Breast epithelium (tissue), 4 donors: ENCODE measurements around the gene PTGR3. TPM values are rescaled to one million over a fixed set of nuclear protein-coding genes. Genes with fewer than 3 reads are reported as not detected.

Experiments
- DNase-seq, 2 donors: peaks; one replicate each; pipeline ENCODE4 v3.0.0-alpha.2; 2019; ENCODE audit warnings: low spot score in 2 of 2
- H3K27ac ChIP-seq, 2 donors: fragments of 200-600 bp; sonication (generic) in 1 of 2; one replicate each; pipeline ENCODE4 v1.5.1; 2016 to 2019; ENCODE audit warnings: mild to moderate bottlenecking in 1 of 2
- H3K27me3 ChIP-seq, 2 donors: fragments of 200-600 bp; sonication (generic) in 1 of 2; one replicate each; pipeline versions ENCODE4 v1.5.1 to v1.6.0; 2017 to 2019; ENCODE audit warnings: control low read depth in 1 of 2, mild to moderate bottlenecking in 1 of 2
- H3K36me3 ChIP-seq: fragments of 200-600 bp; one replicate; pipeline ENCODE4 v1.5.1; 2019
- H3K4me1 ChIP-seq, 2 donors: fragments of 200-600 bp; sonication (generic); one replicate each; pipeline ENCODE4 v1.5.1; 2016 to 2019; ENCODE audit warnings: control low read depth in 1 of 2
- H3K4me3 ChIP-seq, 3 donors: fragments of 200-600 bp; sonication (generic); 1 replicate in 2 of 3; 2 replicates in 1 of 3; pipeline ENCODE4 v1.5.1; 2016 to 2019; ENCODE audit warnings: mild to moderate bottlenecking in 3 of 3, moderate library complexity in 2 of 3
- H3K9me3 ChIP-seq, 2 donors: fragments of 200-600 bp; sonication (generic) in 1 of 2; one replicate each; pipeline ENCODE4 v1.5.1; 2016 to 2019; ENCODE audit warnings: control low read depth in 1 of 2
- CTCF ChIP-seq, 3 donors: fragments of 450-650 bp; IDR thresholded peaks; one replicate each; pipeline ENCODE4 v1.5.1; 2016 to 2017; ENCODE audit warnings: antibody characterized with exemption in 3 of 3, mild to moderate bottlenecking in 3 of 3, moderate library complexity in 3 of 3
- POLR2A ChIP-seq: fragments of 450-650 bp; IDR thresholded peaks from one replicate; pipeline ENCODE4 v1.6.1; 2016; ENCODE audit warnings: antibody characterized with exemption, mild to moderate bottlenecking, moderate library complexity
- POLR2AphosphoS5 ChIP-seq, 3 donors: sonication (generic); formaldehyde crosslinking; IDR thresholded peaks; one replicate each; pipeline ENCODE4 v1.6.1; 2017; ENCODE audit warnings: antibody characterized with exemption in 3 of 3
- intact Hi-C: fragments of 100-400 bp; cut with DNase I; formaldehyde crosslinking; loops from one replicate; pipeline ENCODE4 v1.15.1; 2023; ENCODE audit warnings: low total_unique reads
- total RNA-seq, 3 donors: library from RNA; depleted of rRNA; stranded (reverse); fragments of >200 nt; gene quantifications; one replicate each; pipeline ENCODE4 v1.1.0, GENCODE V29; 2016

Gene PTGR3
- total RNA-seq, 3 donors from 2014 or later: 21.3 to 32.9 (median 22.9) TPM

- Histone ChIP-seq H3K9me3 (no peaks in the 10 kb centered on the region), H3K4me3 (peak overlapping the region in 2 of 3 donors; percentile 27 to 41), H3K27me3 (no peaks in the 10 kb centered on the region), H3K4me1 (peaks cover 4% of the 10 kb centered on the region in 2 donors), H3K36me3 (no peaks in the 10 kb centered on the region), H3K27ac (peak overlapping the region; percentile 79 to 84)
- intact Hi-C loops: no loop called here
- no peak for DNase-seq
- TF ChIP-seq POLR2A (no peak), POLR2AphosphoS5 (IDR thresholded peaks at IDR 0.05) (no peak), CTCF (IDR thresholded peaks at IDR 0.05) (peak in 2 of 3 donors; percentile 21 to 33)
Measured at GRCh38 chr18:75244351-75245313, 35.7 kb upstream of the PTGR3 start.

DNA sequence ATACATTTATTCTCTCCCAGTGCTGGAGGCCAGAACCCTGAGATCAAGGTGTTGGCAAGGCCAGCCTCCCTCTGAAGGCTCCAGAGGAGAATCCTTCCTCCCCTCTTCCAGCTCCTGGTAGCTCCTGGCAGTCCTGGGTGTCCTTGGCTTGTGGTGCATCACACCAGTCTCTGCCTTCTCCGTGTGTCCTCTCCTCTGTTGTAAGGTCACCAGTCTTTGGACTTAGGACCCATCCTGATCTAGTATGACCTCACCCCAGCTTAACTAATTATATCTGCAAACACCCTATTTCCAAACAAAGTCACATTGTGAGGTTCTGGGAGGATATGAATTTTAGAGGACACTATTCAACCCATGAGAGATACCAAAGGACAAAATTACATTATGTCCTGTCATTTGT lies 32.8 kb upstream of the PTGR3 start:
- H3K4me1 ChIP-seq: peaks cover 0 to 4% of the 10 kb centered on the region in 2 donors
- no peaks in the 10 kb centered on the region for H3K9me3 ChIP-seq
- intact Hi-C loops: no loop called here
- no peak for DNase-seq
- no peak for TF ChIP-seq CTCF (IDR thresholded peaks at IDR 0.05)
- TF ChIP-seq POLR2AphosphoS5 (IDR thresholded peaks at IDR 0.05): no peak
- TF ChIP-seq POLR2A: no peak
- H3K27ac ChIP-seq: no peak overlapping the region
- no peaks in the 10 kb centered on the region for H3K27me3 ChIP-seq
- no peak overlapping the region for H3K4me3 ChIP-seq
- no peaks in the 10 kb centered on the region for H3K36me3 ChIP-seq

DNA sequence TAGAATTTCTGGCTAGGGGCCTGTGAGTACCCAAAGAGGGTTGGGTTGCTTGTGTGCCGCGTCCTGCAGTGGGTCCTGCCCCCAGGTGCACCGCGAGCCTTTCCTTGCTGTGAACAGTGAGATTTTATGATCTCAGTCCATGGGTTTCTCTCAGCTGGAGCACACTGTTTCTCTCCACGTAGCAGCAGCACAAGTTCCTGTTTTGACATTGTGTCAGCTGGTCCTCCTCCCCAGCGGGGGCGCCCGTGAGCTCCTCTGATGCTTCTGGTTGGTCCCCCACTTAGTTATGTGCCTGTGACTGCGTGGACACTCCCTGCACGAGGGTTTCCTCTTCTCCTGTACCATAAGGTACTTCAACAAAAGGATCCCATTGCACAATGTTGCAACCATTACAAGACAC lies 31.5 kb upstream of the PTGR3 start:
- DNase-seq: no peak
- intact Hi-C loops: no loop called here
- H3K4me3 ChIP-seq: no peak overlapping the region
- H3K9me3 ChIP-seq: no peaks in the 10 kb centered on the region
- H3K27me3 ChIP-seq: no peaks in the 10 kb centered on the region
- peaks cover 0 to 4% of the 10 kb centered on the region in 2 donors for H3K4me1 ChIP-seq
- no peak overlapping the region for H3K27ac ChIP-seq
- TF ChIP-seq CTCF (IDR thresholded peaks at IDR 0.05) (no peak), POLR2AphosphoS5 (IDR thresholded peaks at IDR 0.05) (no peak), POLR2A (no peak)
- no peaks in the 10 kb centered on the region for H3K36me3 ChIP-seq

GRCh38 chr18:75238786-75239185 lies 29.8 kb upstream of the PTGR3 start:
- intact Hi-C loops: no loop called here
- Histone ChIP-seq H3K27me3 (no peaks in the 10 kb centered on the region), H3K4me1 (no peaks in the 10 kb centered on the region), H3K4me3 (no peak overlapping the region), H3K27ac (no peak overlapping the region), H3K9me3 (no peaks in the 10 kb centered on the region), H3K36me3 (no peaks in the 10 kb centered on the region)
- TF ChIP-seq POLR2A (no peak), POLR2AphosphoS5 (IDR thresholded peaks at IDR 0.05) (no peak), CTCF (IDR thresholded peaks at IDR 0.05) (no peak)
- no peak for DNase-seq

- no peak overlapping the region for H3K4me3 ChIP-seq
- intact Hi-C loops: no loop called here
- TF ChIP-seq POLR2A (no peak), POLR2AphosphoS5 (IDR thresholded peaks at IDR 0.05) (no peak), CTCF (IDR thresholded peaks at IDR 0.05) (no peak)
- H3K27ac ChIP-seq: no peak overlapping the region
- no peaks in the 10 kb centered on the region for H3K36me3 ChIP-seq
- no peaks in the 10 kb centered on the region for H3K9me3 ChIP-seq
- H3K4me1 ChIP-seq: no peaks in the 10 kb centered on the region
- no peak for DNase-seq
- H3K27me3 ChIP-seq: no peaks in the 10 kb centered on the region
Measured at GRCh38 chr18:75238100-75238499, 29.2 kb upstream of the PTGR3 start.
